IPS-11a (cell line): Measurements from ENCODE around the gene AHRR.
"Not testable (repeated sequence)": the region's sequence is repeated elsewhere in the genome, so short reads cannot be mapped to it uniquely, and the experiment has no call there.

ENCODE experiments used
- H3K4me3 ChIP-seq: one replicate; pipeline ENCODE4 v1.5.1; 2013; ENCODE audit warnings: low read depth, low read length, control low read depth

The AHRR gene

GRCh38 chr5:364497-364896, 43.0 kb downstream of the AHRR start:
- no peak overlapping the region for H3K4me3 ChIP-seq

GRCh38 chr5:366541-367357, 45.2 kb downstream of the AHRR start:
- H3K4me3 ChIP-seq: no peak overlapping the region

GRCh38 chr5:367358-368130, 46.0 kb downstream of the AHRR start:
- H3K4me3 ChIP-seq: no peak overlapping the region

- no peak overlapping the region for H3K4me3 ChIP-seq
These were observed 46.9 kb downstream of the AHRR start for GRCh38 chr5:368183-369084.

- H3K4me3 ChIP-seq: no peak overlapping the region
These were observed 47.8 kb downstream of the AHRR start for GRCh38 chr5:369151-369868.

- not testable (repeated sequence) for H3K4me3 ChIP-seq
These were observed 48.3 kb downstream of the AHRR start for GRCh38 chr5:369869-370236.

- no peak overlapping the region for H3K4me3 ChIP-seq
These were observed 48.9 kb downstream of the AHRR start for GRCh38 chr5:370311-370958.

GRCh38 chr5:370959-371810, 49.7 kb downstream of the AHRR start:
- no peak overlapping the region for H3K4me3 ChIP-seq

- H3K4me3 ChIP-seq: no peak overlapping the region
These were observed 50.5 kb downstream of the AHRR start for GRCh38 chr5:371811-372555.

GRCh38 chr5:372556-372995, 51.1 kb downstream of the AHRR start:
- H3K4me3 ChIP-seq: no peak overlapping the region

GRCh38 chr5:372996-373709, 51.6 kb downstream of the AHRR start:
- H3K4me3 ChIP-seq: no peak overlapping the region

GRCh38 chr5:373710-374602, 52.4 kb downstream of the AHRR start:
- peak overlapping the region; percentile 4 for H3K4me3 ChIP-seq

- H3K4me3 ChIP-seq: no peak overlapping the region
These were observed 53.3 kb downstream of the AHRR start for GRCh38 chr5:374631-375335.

- no peak overlapping the region for H3K4me3 ChIP-seq
These were observed 53.9 kb downstream of the AHRR start for GRCh38 chr5:375336-375920.

- H3K4me3 ChIP-seq: no peak overlapping the region
These were observed 54.6 kb downstream of the AHRR start for GRCh38 chr5:375921-376798.
